HepG2 (cell line): Measurements from ENCODE around the gene TFAP2A.

ENCODE experiments used
- GPN1 ChIP-seq: sonication (generic); formaldehyde crosslinking; IDR thresholded peaks from 2 replicates; pipeline ENCODE4 v1.5.1; 2020; ENCODE audit warnings: missing genetic modification reagents, borderline replicate concordance
- IRF2 ChIP-seq: IDR thresholded peaks from 2 replicates; pipeline ENCODE4 v1.6.1; 2018; ENCODE audit warnings: missing genetic modification reagents, missing compliant biosample characterization
- ZFP91 ChIP-seq: sonication (generic); formaldehyde crosslinking; IDR thresholded peaks from 2 replicates; pipeline ENCODE4 v1.9.0; 2022; ENCODE audit warnings: missing genetic modification reagents, mild to moderate bottlenecking, borderline replicate concordance
- ZFX ChIP-seq: sonication (generic); formaldehyde crosslinking; IDR thresholded peaks from 2 replicates; pipeline ENCODE4 v1.4.0; 2020; ENCODE audit warnings: mild to moderate bottlenecking, low read depth, missing genetic modification reagents, moderate library complexity

GRCh38 chr6:10391799-10392198 lies 23.1 kb downstream of the TFAP2A start:
- TF ChIP-seq GPN1 (no peak), ZFX (CRISPR knock-in tag) (no peak), IRF2 (CRISPR knock-in tag) (no peak), ZFP91 (CRISPR knock-in tag) (no peak)
